NCI-H1694 treated with DMSO at 0.1 percent for 48 hours (cell line): ENCODE measurements around the gene TMEM181.
"Not testable (repeated sequence)": the region's sequence is repeated elsewhere in the genome, so short reads cannot be mapped to it uniquely, and the experiment has no call there.

Source experiments
- DNase-seq: peaks from one replicate; lab custom pipeline; 2025; lab: John Stamatoyannopoulos, UW

The TMEM181 gene

DNA sequence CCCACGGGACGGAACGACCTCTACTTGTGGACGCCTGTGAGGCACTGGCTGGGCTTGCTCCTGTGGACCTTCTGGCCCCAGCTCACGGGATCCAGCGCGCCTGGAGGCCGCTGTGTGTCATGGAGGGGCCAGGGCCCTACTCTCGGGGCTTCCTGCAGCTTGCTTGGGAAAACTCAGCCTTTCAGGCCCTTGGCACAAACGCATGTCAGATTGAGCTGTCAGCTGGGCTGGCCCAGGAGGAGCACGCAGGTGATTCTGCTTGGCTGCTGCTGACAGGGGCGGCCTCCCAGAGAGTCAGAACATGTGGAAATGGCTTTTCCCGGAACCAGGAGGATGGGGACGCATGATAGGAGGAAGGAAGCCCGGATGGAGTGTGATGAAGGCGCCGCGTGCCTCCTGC, 39.7 kb downstream of the TMEM181 start:
- peak; percentile 71 for DNase-seq

DNA sequence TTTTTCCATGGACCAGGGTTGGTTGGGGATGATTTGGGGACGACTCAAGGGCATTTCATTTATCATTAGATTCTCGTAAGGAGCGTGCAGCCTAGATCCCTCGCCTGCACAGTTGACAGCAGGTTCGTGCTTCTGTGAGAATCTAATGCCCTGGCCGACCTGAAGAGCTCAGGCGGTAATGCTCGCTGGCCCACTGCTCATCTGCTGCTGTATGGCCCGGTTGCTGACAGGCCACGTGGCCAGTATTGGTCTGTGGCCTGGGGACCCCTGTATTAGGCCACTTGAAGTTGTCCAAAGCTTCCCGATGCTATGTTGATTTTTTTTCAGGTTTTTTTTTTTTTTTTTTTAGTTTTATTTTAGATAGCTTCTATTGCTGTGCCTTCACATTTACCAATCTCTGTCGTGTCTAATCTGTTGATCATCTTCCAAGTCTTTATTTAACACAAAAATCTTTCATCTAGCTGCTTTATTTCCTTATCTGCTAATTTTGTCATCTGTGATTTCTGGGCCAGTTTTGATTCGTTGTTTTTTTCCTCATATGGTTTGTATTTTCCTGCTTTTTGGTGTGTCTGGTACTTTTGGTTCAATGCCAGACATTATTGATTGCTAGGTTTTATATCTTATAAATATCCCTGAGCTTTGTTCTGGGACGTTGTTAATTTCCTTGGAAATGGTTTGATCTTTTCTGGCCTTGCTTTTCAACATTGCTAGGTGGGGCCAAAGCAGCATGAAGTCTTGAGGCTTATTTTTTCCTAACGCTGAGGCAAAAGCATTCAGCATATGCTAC, 43.6 kb downstream of the TMEM181 start:
- DNase-seq: no peak

DNA sequence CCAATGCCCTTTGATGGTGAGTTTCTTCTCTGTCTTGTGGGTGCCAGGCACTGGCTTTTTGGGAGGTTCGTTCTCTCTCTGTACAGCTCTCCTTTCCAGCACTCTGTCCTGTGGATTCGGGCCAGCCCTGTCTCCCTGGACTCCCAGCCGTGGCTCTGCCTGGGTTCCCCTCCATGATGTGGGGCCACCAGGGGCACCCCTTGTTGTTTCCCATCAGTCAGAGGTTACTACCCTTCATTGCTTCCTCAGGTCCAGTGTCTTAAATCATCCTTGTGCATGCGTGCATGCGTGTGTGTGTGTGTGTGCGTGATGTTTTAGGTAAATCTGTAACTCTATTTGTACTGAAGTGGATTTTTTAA, 44.1 kb downstream of the TMEM181 start:
- DNase-seq: no peak

DNA sequence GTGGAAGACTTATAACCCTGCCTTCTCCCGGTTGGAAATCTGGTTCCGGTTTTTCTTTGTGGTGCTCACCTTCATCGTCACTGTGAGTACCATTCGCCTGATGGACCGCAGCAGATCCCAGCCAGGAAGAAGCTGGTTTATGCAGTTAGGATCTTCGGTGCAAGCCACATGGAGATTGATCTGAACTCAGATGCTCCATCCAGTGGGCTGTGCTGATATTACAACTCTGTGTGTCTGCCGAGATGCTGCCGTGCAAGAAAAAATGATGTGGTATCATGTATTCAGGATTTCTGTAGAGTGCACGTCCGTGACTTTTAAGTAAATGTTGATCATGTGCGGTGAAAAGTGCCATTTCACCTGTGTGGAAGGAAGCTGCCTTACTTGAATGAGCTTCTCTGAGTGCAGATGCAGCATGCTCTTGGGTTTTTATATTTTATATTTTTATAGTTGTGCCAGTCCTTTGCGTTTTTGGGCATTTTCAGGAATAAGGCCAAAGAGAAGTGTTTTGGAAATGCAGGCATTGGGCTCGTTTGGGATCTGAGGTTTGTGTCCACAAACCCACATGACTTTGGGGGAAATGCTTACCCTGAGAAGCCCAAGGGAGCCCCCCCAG, 45.5 kb downstream of the TMEM181 start:
- DNase-seq: peak; percentile 60

DNA sequence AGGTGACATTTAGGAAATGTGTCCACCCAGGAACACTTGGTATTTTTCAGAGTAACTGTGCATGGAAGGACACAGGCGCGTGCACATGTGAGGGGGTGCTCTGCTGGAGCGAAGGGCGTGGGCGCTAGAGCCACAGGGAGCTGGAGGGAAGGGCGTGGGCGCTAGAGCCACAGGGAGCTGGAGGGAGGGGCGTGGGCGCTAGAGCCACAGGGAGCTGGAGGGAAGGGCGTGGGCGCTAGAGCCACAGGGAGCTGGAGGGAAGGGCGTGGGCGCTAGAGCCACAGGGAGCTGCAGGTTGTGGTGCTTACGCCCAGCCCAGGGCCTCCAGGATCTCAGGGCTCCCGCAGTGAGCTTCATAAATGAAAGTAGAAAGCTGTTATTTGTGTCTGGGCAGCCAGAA, 46.1 kb downstream of the TMEM181 start:
- DNase-seq: not testable (repeated sequence)

DNA sequence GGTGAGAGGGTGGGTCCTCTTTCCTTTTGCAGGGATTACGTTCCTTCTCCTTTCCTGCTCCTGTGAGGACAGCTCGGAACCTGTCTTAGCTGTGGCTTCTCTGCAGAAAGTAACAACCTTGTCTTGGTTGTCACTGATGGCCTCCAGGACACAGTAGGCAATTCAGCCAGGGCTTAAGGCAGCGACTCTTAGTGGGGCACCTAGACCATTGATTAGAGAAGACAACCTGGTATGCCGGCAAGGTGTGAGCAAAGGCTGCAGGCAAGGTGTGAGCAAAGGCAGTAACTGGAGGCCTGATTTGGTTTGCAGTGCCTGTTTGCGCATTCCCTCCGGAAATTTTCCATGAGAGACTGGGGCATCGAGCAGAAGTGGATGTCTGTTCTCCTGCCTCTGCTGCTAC, 47.0 kb downstream of the TMEM181 start:
- DNase-seq: no peak

DNA sequence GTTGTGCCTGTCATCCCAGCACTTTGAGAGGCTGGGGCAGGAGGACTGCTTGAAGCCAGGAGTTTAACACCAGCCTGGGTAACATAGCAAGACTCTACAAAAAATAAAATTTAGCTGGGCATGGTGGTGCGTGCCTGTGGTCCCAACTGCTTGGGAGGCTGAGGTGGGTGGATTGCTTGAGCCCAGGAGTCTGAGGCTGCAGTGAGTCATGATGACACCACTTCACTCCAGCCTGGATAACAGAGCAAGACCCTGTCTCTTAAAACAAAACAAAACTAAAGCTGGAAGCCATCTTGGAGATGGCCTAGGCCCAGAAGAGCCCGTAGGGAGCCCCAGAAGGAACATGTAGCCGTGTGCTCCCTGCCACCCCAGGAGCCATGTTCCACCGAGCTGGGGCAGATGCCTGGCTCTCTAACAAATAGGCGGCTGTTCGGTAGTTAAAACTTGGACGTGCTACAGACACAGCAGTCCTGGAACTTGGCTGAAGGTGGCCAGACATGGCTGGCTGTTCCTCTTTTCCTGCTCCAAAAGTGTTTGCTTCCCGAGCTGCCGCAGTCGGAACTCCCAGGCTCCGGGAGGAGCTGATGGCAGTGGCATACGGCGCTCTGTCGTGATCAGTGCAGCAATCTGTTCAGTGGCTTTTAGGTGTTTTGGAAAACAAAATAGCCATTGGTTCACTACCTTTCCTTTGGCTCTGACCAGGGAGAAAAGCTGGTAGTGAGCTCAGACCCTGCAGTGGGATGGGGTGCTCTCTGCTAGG, 47.7 kb downstream of the TMEM181 start:
- no peak for DNase-seq

DNA sequence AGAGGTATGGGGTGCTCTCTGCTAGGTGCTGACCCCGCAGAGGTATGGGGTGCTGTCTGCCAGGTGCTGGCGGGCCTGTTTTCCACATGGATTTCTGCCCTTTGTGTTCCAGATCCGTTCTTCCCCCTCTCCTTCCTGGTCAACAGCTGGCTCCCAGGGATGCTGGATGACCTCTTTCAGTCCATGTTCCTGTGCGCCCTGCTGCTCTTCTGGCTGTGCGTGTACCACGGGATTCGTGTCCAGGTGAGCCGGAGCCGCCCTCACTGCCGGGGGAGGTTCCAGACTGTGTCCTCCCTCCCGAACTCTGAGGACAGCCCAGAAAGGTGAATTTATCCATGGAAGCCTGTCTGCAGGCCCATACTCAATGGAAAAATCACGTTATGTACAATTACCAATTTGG, 48.3 kb downstream of the TMEM181 start:
- DNase-seq: no peak

DNA sequence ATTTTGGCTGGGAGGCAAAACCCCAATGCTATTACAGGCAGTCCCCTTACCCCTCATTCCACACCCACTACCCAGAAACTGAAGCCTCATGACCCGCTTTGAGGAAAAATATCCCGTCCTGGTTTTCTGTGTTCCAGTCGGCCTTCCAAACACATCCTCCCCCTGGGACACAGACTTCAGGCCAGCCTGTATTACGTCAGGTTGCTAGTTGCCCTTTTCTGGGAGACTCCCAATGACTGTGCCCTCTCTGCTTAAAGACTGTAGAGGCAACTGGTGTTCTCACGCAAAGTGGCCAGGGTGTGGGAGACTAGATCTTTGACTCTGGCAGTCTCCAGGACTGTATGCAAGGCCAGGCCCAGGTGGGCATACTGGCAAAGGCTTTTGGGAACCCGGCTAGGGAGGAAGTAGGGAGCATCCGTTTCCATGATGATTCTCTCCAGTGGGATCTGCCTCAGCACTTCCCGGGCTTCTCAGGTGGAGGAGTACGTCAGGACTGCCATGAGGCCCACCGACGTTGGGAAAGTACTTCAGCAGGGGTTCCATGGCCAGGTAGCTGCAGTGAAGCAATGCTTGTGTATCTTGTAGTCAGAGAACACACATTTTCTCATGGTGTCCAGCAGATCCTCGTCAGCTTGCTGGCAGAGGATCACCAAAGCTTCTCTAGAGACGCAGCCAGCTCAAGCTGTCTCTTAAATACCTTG, 49.7 kb downstream of the TMEM181 start:
- no peak for DNase-seq

DNA sequence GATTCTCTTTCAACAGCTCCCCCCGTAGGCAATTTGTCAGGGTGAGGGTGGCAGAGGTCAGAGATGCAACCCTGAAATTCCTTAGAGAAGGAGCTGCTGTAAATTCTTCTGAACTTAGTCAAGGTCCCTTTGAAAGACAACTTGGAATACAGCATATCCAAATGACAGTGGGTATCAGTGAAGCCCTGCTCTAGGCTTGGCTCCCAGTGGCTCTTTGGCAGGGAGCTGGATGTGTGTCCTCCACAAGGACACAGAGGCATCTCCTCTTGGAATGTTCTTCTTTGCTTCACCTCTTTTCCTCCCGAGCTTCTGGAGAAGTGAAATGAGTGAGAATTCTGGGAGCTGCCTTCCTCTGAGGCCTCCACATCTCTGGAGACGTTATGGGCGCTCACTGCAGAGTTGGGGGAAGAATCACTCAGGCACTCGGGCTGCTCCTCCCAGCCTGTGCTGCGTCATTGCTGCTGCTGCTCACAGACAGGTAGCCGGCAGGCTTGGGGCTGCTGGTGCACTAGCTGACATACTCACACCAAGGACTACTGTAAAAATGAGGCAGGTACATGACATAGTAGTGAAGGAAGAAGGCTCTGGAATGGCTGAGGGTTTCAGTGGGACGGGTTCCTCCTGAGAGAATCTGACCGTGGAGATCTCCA, 50.6 kb downstream of the TMEM181 start:
- no peak for DNase-seq

DNA sequence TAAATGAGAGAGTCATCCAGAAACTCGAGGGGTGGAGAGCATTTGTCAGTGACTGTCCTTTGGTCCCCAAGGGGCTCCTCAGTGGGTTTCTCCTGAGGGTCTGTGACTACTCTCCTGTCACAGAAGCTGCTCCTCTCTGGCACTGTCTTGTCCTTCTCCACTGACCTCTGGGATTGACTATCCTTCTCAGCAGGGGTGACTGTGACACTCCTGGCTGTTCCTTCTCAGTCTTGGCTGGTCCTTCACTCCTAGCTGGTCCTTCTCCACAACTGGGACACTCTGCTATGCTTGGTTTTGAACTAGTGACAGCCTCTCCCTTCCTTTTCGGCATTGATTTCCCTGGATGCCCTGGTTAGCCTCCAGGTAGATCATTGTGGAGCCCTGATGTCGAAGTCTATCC, 51.1 kb downstream of the TMEM181 start:
- no peak for DNase-seq

DNA sequence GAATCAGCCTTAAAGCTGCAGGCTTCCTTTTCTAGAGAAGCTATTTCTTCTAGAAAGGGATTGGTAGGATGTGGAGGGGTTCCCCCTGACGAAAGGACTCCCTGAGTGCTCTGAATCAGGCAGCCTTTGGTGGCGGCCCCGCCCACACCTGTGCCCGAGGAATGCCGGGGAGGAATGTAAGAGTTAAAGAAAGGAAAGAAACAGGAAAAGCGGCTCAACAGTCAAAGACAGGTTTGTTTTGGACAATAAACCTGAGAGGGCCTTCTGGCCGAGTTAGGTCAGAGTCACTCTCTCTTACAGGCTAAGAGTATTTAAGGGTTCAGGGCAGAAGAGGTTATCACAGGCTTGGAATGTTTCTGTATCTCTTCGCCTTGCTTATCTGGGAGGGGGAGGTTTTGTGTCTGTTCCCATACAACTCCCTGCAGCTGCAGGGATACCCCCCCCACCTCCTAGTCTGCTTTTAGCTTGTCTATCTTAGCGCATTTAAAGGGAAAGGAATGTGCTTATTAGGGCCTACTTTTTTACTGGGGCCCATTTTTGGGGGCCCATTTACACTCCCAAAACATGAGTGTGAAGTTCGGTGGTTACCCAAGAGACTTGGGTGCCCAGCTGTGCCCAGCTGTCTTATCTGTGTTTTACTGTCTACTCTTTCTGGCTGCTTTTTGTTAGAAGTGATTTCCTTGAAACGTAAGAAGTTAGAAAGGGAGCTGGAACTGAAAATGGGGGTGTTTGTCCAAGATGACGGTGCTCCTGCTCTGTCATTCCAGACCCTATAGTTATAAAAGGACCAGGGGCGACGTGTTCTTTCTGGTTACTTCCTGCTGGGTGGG, 51.9 kb downstream of the TMEM181 start:
- DNase-seq: no peak

DNA sequence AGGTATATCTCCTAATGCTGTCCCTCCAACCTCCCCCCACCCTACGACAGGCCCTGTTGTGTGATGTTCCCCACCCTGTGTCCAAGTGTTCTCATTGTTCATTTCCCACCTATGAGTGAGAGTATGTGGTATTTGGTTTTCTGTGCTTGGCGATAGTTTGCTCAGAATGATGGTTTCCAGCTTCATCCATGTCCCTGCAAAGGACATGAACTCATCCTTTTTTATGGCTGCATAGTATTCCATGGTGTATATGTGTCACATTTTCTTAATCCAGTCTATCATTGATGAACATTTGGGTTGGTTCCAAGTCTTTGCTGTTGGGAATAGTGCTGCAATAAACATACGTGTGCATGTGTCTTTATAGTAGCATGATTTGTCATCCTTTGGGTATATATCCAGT, 54.7 kb downstream of the TMEM181 start:
- not testable (repeated sequence) for DNase-seq

DNA sequence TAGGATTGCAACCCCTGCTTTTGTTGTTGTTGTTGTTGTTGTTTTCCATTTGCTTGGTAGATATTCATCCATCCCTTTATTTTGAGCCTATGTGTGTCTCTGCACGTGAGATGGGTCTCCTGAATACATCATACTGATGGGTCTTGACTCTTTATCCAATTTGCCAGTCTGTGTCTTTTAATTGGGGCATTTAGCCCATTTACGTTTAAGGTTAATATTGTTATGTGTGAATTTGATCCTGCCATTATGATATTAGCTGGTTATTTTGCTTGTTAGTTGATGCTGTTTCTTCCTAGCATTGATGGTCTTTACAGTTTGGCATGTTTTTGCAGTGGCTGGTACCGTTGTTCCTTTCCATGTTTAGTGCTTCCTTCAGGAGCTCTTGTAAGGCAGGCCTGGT, 58.4 kb downstream of the TMEM181 start:
- not testable (repeated sequence) for DNase-seq

DNA sequence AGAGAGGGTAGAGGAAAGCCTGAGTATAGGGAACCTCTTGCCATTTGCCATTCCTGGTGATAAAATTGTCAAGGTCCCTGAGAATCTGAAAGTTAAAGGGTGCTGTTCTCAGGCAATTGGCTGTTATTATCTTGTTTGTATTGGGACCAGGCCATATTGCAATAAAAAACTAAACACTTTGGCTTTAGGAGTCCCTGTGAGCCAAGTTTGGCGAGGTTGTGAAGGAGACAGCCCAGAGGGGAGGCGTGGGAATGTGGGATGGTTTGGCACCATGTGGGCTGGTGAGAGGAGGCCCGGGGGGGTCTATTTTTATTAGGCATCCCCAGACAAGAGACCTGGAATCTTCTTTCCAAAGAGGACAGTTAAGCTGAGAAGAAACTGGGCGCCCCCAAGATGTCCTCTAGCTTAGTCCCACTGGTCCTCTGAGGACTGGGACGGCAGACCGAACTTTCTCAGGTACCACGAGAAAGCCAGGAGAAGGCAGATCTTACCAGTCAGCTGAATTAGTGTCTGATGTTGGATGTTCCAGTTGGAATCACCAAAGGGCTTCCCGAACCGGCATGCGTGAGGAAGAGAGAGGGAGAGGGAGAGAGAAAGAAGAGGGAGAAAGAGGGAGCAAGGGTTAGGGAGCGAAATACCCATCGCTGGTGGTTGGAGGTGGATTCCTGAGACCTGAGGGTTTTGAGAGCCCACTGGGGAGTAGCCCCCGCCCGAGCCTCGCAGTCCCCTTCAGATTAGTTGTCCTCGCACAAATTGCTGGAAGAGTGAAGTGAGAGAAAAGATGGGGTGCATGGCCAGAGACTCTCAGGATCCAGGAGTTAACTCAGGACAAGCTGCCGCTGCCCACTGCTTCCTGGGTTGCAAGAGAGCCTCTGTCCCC, 60.3 kb downstream of the TMEM181 start:
- no peak for DNase-seq

DNA sequence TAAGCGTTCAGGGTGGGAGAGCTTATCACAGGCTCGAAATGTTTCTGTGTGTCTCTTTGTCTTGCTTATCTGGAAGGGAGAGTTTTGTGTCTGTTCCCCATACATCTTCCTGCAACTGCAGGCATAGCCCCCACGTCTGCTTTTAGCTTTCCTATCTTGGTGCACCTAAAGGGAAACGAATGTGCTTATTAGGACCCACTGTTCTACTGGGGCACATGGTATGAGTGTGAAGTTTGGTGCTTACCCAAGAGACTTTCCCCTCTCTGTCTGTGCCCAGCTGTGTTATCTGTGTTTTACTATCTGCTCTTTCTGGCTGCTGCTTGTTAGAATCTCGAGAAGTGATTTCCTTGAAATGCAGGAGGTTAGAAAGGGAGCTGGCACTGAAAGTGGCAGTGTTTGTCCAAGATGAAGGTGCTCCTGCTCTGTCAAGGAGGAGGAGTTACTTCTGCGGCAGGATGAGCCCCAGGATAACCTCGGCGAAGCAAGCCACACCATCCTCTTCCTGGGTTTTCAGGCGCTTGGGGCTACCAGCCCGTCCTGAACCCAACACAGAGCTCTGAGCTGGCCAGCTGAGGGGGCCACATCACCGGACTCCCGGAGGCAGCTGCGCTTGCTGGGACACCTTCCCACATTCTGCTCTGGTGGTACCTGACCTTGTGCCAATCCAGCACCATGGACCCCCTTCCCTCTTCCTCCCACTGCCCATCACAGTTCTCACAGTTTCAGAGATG, 61.2 kb downstream of the TMEM181 start:
- DNase-seq: no peak

DNA sequence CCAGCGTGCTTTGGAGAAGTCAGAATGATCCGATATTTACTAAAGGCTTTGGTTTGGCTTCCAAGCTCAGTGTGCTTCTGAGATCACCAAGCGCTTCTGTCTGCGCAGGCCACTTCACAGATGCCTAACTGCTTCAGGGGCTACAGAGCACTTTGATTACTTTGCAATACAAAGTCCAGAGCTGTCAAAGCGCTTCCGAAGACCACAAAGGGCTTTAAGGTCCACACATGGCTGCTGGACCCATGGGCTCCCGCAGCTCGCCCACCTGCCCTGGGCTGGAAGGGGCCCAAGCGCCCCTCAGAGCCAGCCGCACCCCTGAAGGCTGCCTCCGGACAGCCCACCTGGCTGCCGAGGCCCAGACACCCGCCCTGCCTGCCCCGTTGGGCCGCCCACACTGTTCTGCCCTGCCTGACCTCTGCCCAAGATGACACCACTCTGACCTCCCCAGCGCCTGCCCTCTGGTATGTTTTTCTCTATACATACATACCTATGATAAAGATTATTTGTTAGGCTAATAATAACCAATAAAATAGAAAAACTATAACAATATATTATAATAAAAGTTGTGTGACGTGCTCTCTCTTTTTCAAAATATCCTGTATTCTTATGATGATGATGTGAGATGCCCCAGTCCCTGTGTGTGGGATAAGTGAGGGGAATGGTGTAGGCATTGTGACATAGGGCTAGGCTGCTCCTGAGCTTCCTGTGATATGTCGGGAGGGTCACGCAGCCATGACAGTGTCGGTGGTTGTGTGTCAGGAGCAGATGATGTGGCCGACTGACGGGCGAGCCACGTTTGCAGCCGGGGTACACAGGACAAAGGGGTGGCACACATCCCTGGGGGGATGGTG, 62.0 kb downstream of the TMEM181 start:
- DNase-seq: no peak

DNA sequence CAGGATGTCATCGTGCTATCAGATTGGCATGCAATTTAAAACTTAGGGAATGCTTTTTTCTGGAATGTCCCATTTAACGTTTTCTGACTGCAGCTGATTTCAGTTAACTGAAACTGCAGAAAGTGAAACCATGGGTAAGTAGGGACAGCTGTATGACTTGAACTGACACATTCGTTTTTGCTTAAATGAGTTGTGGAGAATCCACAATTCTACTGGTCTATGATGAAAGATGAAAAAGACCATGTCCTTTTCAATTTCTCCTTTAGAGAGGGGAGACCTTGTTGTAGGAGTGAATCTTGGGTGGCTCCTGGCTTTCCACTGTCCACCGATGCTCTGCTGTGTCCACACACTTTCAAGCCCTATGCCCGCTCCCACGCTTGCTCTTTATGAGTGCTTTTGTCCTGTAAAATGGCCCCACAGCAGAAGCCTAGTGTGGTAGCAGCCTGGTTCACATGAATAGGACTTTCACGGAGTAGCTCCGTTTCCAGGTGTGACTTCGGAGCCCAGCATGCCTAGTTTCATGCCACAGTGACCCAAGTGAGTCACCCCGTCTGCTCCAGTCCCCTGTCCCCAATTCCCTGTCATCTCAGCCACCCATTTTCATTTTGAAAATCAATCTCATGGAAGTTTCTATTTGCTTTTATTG, 62.8 kb downstream of the TMEM181 start:
- DNase-seq: no peak
